B cell (primary cell): ENCODE data around the gene ZMIZ1. TPM values are rescaled to one million over a fixed set of nuclear protein-coding genes. Genes with fewer than 3 reads are reported as not detected.

Experiments used
- ATAC-seq: fragments of 200-7000 bp; cut with Tn5 transposase; one replicate; pipeline ENCODE4 v1.10.0; 2021; ENCODE audit warnings: low read depth, mild to moderate bottlenecking, moderate number of reproducible peaks, moderate library complexity
- CTCF ChIA-PET: fragments of 350-600 bp; sonication (Branson Sonifier 250); formaldehyde crosslinking; loops from one replicate; lab custom pipeline; 2021; ENCODE audit warnings: antibody characterized with exemption, inconsistent platforms; lab: Charles Lee
- POLR2A ChIA-PET: fragments of 350-600 bp; sonication (Branson Sonifier 250); formaldehyde crosslinking; loops from one replicate; lab custom pipeline; 2021; ENCODE audit warnings: antibody characterized with exemption; lab: Charles Lee
- DNase-seq: peaks from one replicate; pipeline ENCODE4 v3.0.0; 2013
- H2AFZ ChIP-seq: 2 replicates; pipeline ENCODE4 v1.6.1; 2012; ENCODE audit warnings: mild to moderate bottlenecking, low read depth, low read length; ENCODE audit not compliant: insufficient read depth, poor library complexity, severe bottlenecking
- H3K27ac ChIP-seq, 2 donors: 1 replicate in 1 of 2; 2 replicates in 1 of 2; pipeline ENCODE4 v1.5.1; 2012 to 2013; ENCODE audit warnings: low read length in 2 of 2, mild to moderate bottlenecking in 2 of 2, moderate library complexity in 1 of 2
- H3K27me3 ChIP-seq, 4 experiments: fragments of 200-600 bp in 1 of 4; sonication (generic) in 1 of 4; replicated peaks in 1 of 4; 1 replicate in 2 of 4; 2 replicates in 2 of 4; pipeline versions ENCODE4 v1.6.1 to v1.7.0; 2013 to 2016; ENCODE audit warnings: low read length in 3 of 4, mild to moderate bottlenecking in 2 of 4, mixed read lengths in 1 of 4, moderate library complexity in 1 of 4; ENCODE audit not compliant: insufficient read depth in 4 of 4, control insufficient read depth in 3 of 4; ENCODE audit errors: control extremely low read depth in 1 of 4
- H3K36me3 ChIP-seq, 2 experiments: replicated peaks in 1 of 2; 1 replicate in 1 of 2; 2 replicates in 1 of 2; pipeline versions ENCODE4 v1.6.1 to v1.7.1; 2013; ENCODE audit warnings: low read length in 1 of 2; ENCODE audit not compliant: insufficient read depth in 2 of 2, control insufficient read depth in 1 of 2; ENCODE audit errors: control extremely low read depth in 1 of 2, extremely low read depth in 1 of 2
- H3K4me1 ChIP-seq, 2 donors: fragments of 200-600 bp in 1 of 2; sonication (generic) in 1 of 2; 1 replicate in 1 of 2; 2 replicates in 1 of 2; pipeline versions ENCODE4 v1.5.1 to v1.6.1; 2013 to 2017; ENCODE audit warnings: low read length in 2 of 2; ENCODE audit not compliant: control insufficient read depth in 2 of 2, insufficient read depth in 2 of 2
- H3K4me2 ChIP-seq: replicated peaks from 2 replicates; pipeline ENCODE3; 2012; ENCODE audit warnings: mild to moderate bottlenecking, low read depth, low read length; ENCODE audit not compliant: poor library complexity, severe bottlenecking
- H3K4me3 ChIP-seq, 5 experiments: fragments of 200-600 bp in 1 of 5; sonication (generic) in 1 of 5; 1 replicate in 3 of 5; 2 replicates in 2 of 5; pipeline versions ENCODE4 v1.5.1 to v1.7.0; 2011 to 2016; ENCODE audit warnings: low read length in 4 of 5, mild to moderate bottlenecking in 4 of 5, low read depth in 2 of 5, control low read depth in 1 of 5, moderate library complexity in 1 of 5; ENCODE audit not compliant: insufficient read depth in 1 of 5; ENCODE audit errors: control extremely low read depth in 1 of 5, extremely low read depth in 1 of 5
- H3K79me2 ChIP-seq: fragments of 200-600 bp; sonication (generic); one replicate; pipeline ENCODE4 v1.6.0; 2016; ENCODE audit warnings: low read length; ENCODE audit not compliant: control insufficient read depth, insufficient read depth
- H3K9ac ChIP-seq: fragments of 200-600 bp; sonication (generic); 2 replicates; pipeline ENCODE4 v1.6.1; 2017; ENCODE audit warnings: mild to moderate bottlenecking, low read length, moderate library complexity
- H3K9me3 ChIP-seq, 3 donors: one replicate each; pipeline versions ENCODE4 v1.6.1 to v1.7.1; 2013; ENCODE audit warnings: low read length in 2 of 3; ENCODE audit not compliant: control insufficient read depth in 2 of 3, insufficient read depth in 1 of 3; ENCODE audit errors: control extremely low read depth in 1 of 3
- H4K20me1 ChIP-seq: 2 replicates; pipeline ENCODE4 v1.6.0; 2012; ENCODE audit warnings: mild to moderate bottlenecking, low read length; ENCODE audit not compliant: insufficient read depth, control insufficient read depth, poor library complexity, severe bottlenecking
- H3K27ac Mint-ChIP-seq: one replicate; pipeline ENCODE4 v1.8.0; 2021; ENCODE audit warnings: mixed read lengths
- H3K27me3 Mint-ChIP-seq: one replicate; pipeline ENCODE4 v1.8.0; 2021; ENCODE audit warnings: mixed read lengths
- H3K4me1 Mint-ChIP-seq: one replicate; pipeline ENCODE4 v1.8.0; 2021; ENCODE audit warnings: mixed read lengths
- H3K4me3 Mint-ChIP-seq: one replicate; pipeline ENCODE4 v1.8.0; 2021; ENCODE audit warnings: mixed read lengths
- H3K9me3 Mint-ChIP-seq: one replicate; pipeline ENCODE4 v1.8.0; 2022; ENCODE audit warnings: mixed read lengths; ENCODE audit not compliant: insufficient read depth
- CTCF ChIP-seq: fragments of 200-600 bp; IDR thresholded peaks from one replicate; pipeline ENCODE4 v1.8.0; 2022; ENCODE audit warnings: antibody characterized with exemption, mild to moderate bottlenecking
- EZH2 ChIP-seq: IDR thresholded peaks from 2 replicates; pipeline ENCODE4 v1.6.1; 2012; ENCODE audit warnings: borderline replicate concordance, low read depth, mild to moderate bottlenecking, moderate library complexity, low read length; ENCODE audit not compliant: insufficient read depth, poor library complexity, severe bottlenecking
- WGBS: methylation state at CpG from one replicate; pipeline ENCODE4 v1.1.5; 2013; ENCODE audit warnings: missing lambda C conversion rate; ENCODE audit not compliant: insufficient coverage; 5-methylcytosine and 5-hydroxymethylcytosine counted together
- intact Hi-C: fragments of 100-400 bp; cut with micrococcal nuclease; formaldehyde crosslinking; loops from one replicate; pipeline ENCODE4 v1.10.0; 2022
- polyA plus RNA-seq: library from polyadenylated mRNA; depleted of rRNA; stranded (reverse); fragments of >200 nt; gene quantifications from 2 replicates; pipeline ENCODE4 v1.2.3, GENCODE V29; 2012
- total RNA-seq, 2 donors: library from RNA; stranded (reverse); fragments of 120-200 nt in 1 of 2; gene quantifications; 1 replicate in 1 of 2; 2 replicates in 1 of 2; pipeline versions ENCODE4 v1.2.3 to v1.2.4, GENCODE V29; 2013 to 2022

ZMIZ1 gene
- total and polyA plus RNA-seq, 2 donors (not counting 1 experiment from before 2014, with no cell fraction given), result 14.3 to 64.9 TPM

GRCh38 chr10:79285315-79286197 is 216.8 kb downstream of the ZMIZ1 start:
- Mint-ChIP-seq H3K27ac (peak overlapping the region; percentile 97), H3K9me3 (no peaks in the 10 kb centered on the region), H3K27me3 (no peaks in the 10 kb centered on the region), H3K4me1 (peaks cover 77% of the 10 kb centered on the region), H3K4me3 (peak overlapping the region; percentile 84)
- H3K4me3 ChIP-seq, result peak overlapping the region in 2 of 5 experiments; percentile 13 to 25
- H3K79me2 ChIP-seq, result peaks cover 55% of the 10 kb centered on the region
- H3K4me2 ChIP-seq, result peak overlapping the region; percentile 70
- no peaks in the 10 kb centered on the region for H4K20me1 ChIP-seq
- ATAC-seq (no peak), DNase-seq (peak; percentile 49)
- 45% methylated on average over 4 of the region's 13 CpGs for WGBS
- POLR2A ChIA-PET, result interaction anchor here (1.0 to 2.1 kb wide), 6 partner anchors 31 to 62 kb away, joined by 3 to 16 read pairs (median 11); no protein-coding TSS in a partner anchor
- H3K9ac ChIP-seq, result peak overlapping the region; percentile 46
- CTCF ChIA-PET, result interaction anchor here (0.9 to 2.1 kb wide), 10 partner anchors 9 to 90 kb away, joined by 3 to 9 read pairs (median 4); no protein-coding TSS in a partner anchor
- intact Hi-C loops, result loop anchor here (1.0 to 10.0 kb wide), 9 partner anchors 19 to 1252 kb away; partner anchors contain the start of genes PPIF, RPS24 and ZCCHC24
- no peak for TF ChIP-seq EZH2
- no peak for TF ChIP-seq CTCF
- H3K27me3 ChIP-seq, result no peaks in the 10 kb centered on the region
- peak overlapping the region; percentile 80 to 88 for H3K27ac ChIP-seq
- peaks cover 0 to 24% of the 10 kb centered on the region in 2 experiments for H3K36me3 ChIP-seq
- H2AFZ ChIP-seq, result peak overlapping the region; percentile 53
- H3K9me3 ChIP-seq, result no peaks in the 10 kb centered on the region
- H3K4me1 ChIP-seq, result peaks cover 52 to 66% of the 10 kb centered on the region in 2 donors
